K562 (cell line): Measurements from ENCODE around the gene TOR1B. TPM values are rescaled to one million over a fixed set of nuclear protein-coding genes. Genes with fewer than 3 reads are reported as not detected.

Experiments
- ATF7 ChIP-seq: fragments of 450-650 bp; IDR thresholded peaks from 2 replicates; pipeline ENCODE4 v1.7.1; 2014; ENCODE audit warnings: mild to moderate bottlenecking, moderate library complexity
- CHD4 ChIP-seq: fragments of 200-600 bp; sonication (generic); IDR thresholded peaks from 3 replicates; pipeline ENCODE4 v1.6.1; 2012; ENCODE audit warnings: low read depth, mild to moderate bottlenecking, mixed read lengths, low read length, inconsistent platforms; ENCODE audit not compliant: insufficient read depth, insufficient replicate concordance, poor library complexity, severe bottlenecking
- GATA2 ChIP-seq: sonication (generic); formaldehyde crosslinking; IDR thresholded peaks from 2 replicates; pipeline ENCODE4 v1.4.0; 2020; ENCODE audit warnings: mild to moderate bottlenecking, missing genetic modification reagents
- IRF2 ChIP-seq: sonication (generic); formaldehyde crosslinking; IDR thresholded peaks from 2 replicates; pipeline ENCODE4 v1.8.1; 2022; ENCODE audit warnings: mild to moderate bottlenecking, missing genetic modification reagents
- KLF6 ChIP-seq: fragments of 250-450 bp; sonication (Bioruptor Pico); IDR thresholded peaks from 2 replicates; pipeline ENCODE4 v1.4.0; 2020; ENCODE audit warnings: mild to moderate bottlenecking, moderate library complexity, borderline replicate concordance
- MAZ ChIP-seq, 2 experiments: fragments of 450-650 bp in 1 of 2; sonication (generic) in 1 of 2; formaldehyde crosslinking; IDR thresholded peaks in 1 of 2; conservative IDR thresholded peaks in 1 of 2; 2 replicates each; pipeline versions ENCODE4 v1.4.0 to v1.5.0; 2020; ENCODE audit warnings: mild to moderate bottlenecking in 1 of 2, missing genetic modification reagents in 1 of 2
- RAD51 ChIP-seq: fragments of 450-650 bp; IDR thresholded peaks from 2 replicates; pipeline ENCODE4 v1.7.1; 2016; ENCODE audit warnings: low read depth, mild to moderate bottlenecking, borderline replicate concordance
- RBM15 ChIP-seq: fragments of 200-400 bp; formaldehyde crosslinking; IDR thresholded peaks from 2 replicates; pipeline ENCODE4 v1.6.1; 2018; ENCODE audit warnings: mild to moderate bottlenecking, low read length, moderate library complexity; ENCODE audit not compliant: insufficient read depth
- SPI1 ChIP-seq: IDR thresholded peaks from 2 replicates; pipeline ENCODE4 v1.6.1; 2011; ENCODE audit warnings: low read depth, low read length, control low read depth, borderline replicate concordance
- STAT6 ChIP-seq: sonication (generic); formaldehyde crosslinking; IDR thresholded peaks from 2 replicates; pipeline ENCODE4 v1.8.1; 2023; ENCODE audit warnings: mild to moderate bottlenecking, missing genetic modification reagents
- ZNF444 ChIP-seq: fragments of 250-450 bp; sonication (Bioruptor Pico); IDR thresholded peaks from 2 replicates; pipeline ENCODE4 v1.4.0; 2020; ENCODE audit warnings: mild to moderate bottlenecking, moderate library complexity
- ZSCAN32 ChIP-seq: fragments of 450-650 bp; formaldehyde crosslinking; IDR thresholded peaks from 2 replicates; pipeline ENCODE4 v1.4.0; 2020; ENCODE audit warnings: mild to moderate bottlenecking, moderate library complexity
- polyA plus RNA-seq, 8 experiments: library from polyadenylated mRNA; depleted of rRNA in 4 of 8; stranded (reverse) in 5 of 8; unstranded in 3 of 8; fragments of >200 nt; fragmentation: Nextera tagmentation in 2 of 8; fragmentation: Illumina TruSeq in 1 of 8; extraction: Ambion mirVana in 2 of 8; extraction: Trizol in 1 of 8; gene quantifications; 2 replicates each; pipeline versions ENCODE4 v1.2.1 to v1.2.3, GENCODE V29; 2011 to 2014; ENCODE audit warnings: inconsistent platforms in 1 of 8, missing spikeins in 1 of 8
- total RNA-seq, 7 experiments: library from RNA; depleted of rRNA in 6 of 7; stranded (reverse); fragments of >200 nt in 6 of 7; fragmentation: Illumina TruSeq in 2 of 7; extraction: Trizol in 2 of 7; gene quantifications; 2 replicates each; pipeline versions ENCODE4 v1.2.1 to v1.2.3, GENCODE V29; 2011 to 2021; ENCODE audit warnings: low replicate concordance in 1 of 7
- TF ChIP-seq, protein P1 (sequence below): fragments of 250-450 bp; sonication (Bioruptor Pico); IDR thresholded peaks from 2 replicates; pipeline ENCODE4 v1.4.0; 2020; ENCODE audit warnings: mild to moderate bottlenecking, moderate library complexity
- TF ChIP-seq, protein P2 (sequence below), 2 experiments: IDR thresholded peaks; 2 replicates each; pipeline ENCODE4 v1.6.1; 2012; ENCODE audit warnings: improper control_type of control experiment in 2 of 2, low read depth in 2 of 2, low read length in 2 of 2, borderline replicate concordance in 1 of 2
- TF ChIP-seq, protein P3 (sequence below): sonication (generic); formaldehyde crosslinking; IDR thresholded peaks from 2 replicates; pipeline ENCODE4 v1.9.0; 2022; ENCODE audit warnings: mild to moderate bottlenecking, missing genetic modification reagents
- TF ChIP-seq, protein P4 (sequence below): sonication (generic); formaldehyde crosslinking; IDR thresholded peaks from 2 replicates; pipeline ENCODE4 v1.8.1; 2023; ENCODE audit warnings: mild to moderate bottlenecking, missing genetic modification reagents, moderate library complexity

TOR1B gene
- total and polyA plus RNA-seq, 9 of the 15 experiments (the other 6 are each of a cell fraction or from before 2014, with no cell fraction given) = 4.2 to 36.5 (median 24.6) TPM

DNA sequence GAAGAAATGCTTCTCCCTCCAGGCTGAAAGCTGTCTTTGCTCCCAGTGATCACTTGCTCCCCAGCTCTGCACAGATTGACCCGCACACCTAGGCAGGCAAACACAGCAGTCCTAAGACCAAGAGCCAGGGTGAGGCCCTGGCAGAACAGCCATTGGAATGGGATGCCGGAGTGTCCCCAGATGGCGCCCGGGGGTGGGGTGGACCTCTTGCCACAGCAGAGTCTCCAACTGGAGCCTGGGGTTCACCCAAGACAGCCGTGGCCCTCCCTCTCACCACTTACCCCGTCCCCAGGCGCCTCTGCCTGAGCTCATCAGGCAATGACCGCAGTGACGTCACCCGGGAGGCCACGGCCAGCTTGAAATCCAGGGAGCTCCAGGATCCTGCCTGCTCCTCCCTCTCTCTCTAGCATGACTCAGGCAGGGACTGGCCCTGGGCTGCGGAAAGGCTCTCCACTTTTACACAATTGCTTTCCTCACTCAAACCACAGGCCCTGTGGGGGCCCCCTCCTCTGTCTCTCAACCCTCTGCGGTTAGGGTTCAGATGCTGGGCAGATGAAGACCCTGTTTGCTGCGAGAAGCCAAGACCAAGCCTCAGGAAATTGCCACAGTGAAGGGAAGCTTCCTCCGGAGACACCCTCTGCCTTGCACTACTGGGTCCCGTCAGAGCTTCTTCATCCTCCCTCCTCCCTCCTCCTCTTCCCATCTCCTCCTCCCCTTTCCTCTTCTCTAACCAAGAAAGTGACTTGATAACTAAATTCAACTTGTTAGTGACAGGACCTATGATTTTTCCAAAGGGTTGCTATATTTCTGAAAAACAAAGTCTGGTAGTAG, 25.8 kb upstream of the TOR1B start (continued):
- TF ChIP-seq, protein P1, sequence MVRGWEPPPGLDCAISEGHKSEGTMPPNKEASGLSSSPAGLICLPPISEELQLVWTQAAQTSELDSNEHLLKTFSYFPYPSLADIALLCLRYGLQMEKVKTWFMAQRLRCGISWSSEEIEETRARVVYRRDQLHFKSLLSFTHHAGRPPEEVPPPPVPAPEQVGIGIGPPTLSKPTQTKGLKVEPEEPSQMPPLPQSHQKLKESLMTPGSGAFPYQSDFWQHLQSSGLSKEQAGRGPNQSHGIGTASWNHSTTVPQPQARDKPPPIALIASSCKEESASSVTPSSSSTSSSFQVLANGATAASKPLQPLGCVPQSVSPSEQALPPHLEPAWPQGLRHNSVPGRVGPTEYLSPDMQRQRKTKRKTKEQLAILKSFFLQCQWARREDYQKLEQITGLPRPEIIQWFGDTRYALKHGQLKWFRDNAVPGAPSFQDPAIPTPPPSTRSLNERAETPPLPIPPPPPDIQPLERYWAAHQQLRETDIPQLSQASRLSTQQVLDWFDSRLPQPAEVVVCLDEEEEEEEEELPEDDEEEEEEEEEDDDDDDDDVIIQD (CRISPR knock-in tag) = no peak
- TF ChIP-seq ZNF444 (CRISPR knock-in tag) = peak; percentile 78
- TF ChIP-seq, protein P2, sequence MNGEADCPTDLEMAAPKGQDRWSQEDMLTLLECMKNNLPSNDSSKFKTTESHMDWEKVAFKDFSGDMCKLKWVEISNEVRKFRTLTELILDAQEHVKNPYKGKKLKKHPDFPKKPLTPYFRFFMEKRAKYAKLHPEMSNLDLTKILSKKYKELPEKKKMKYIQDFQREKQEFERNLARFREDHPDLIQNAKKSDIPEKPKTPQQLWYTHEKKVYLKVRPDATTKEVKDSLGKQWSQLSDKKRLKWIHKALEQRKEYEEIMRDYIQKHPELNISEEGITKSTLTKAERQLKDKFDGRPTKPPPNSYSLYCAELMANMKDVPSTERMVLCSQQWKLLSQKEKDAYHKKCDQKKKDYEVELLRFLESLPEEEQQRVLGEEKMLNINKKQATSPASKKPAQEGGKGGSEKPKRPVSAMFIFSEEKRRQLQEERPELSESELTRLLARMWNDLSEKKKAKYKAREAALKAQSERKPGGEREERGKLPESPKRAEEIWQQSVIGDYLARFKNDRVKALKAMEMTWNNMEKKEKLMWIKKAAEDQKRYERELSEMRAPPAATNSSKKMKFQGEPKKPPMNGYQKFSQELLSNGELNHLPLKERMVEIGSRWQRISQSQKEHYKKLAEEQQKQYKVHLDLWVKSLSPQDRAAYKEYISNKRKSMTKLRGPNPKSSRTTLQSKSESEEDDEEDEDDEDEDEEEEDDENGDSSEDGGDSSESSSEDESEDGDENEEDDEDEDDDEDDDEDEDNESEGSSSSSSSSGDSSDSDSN (IDR thresholded peaks at IDR 0.05; ENCODE audit: borderline replicate concordance in 1 of 2, low read depth in 2 of 2, low read length in 2 of 2) = peak; percentile 31 to 82; a peak in 2 of 4 replicates
- TF ChIP-seq KLF6 (CRISPR knock-in tag) = 0 out of 2 replicates have a peak, but pooled peaks have one; percentile 36
- TF ChIP-seq RAD51 = no peak
- TF ChIP-seq, protein P3, sequence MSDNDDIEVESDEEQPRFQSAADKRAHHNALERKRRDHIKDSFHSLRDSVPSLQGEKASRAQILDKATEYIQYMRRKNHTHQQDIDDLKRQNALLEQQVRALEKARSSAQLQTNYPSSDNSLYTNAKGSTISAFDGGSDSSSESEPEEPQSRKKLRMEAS (CRISPR knock-in tag) = peak; percentile 59
- no peak for TF ChIP-seq SPI1
- no peak for TF ChIP-seq IRF2 (CRISPR knock-in tag)
- TF ChIP-seq ZSCAN32 = no peak
- TF ChIP-seq, protein P4, sequence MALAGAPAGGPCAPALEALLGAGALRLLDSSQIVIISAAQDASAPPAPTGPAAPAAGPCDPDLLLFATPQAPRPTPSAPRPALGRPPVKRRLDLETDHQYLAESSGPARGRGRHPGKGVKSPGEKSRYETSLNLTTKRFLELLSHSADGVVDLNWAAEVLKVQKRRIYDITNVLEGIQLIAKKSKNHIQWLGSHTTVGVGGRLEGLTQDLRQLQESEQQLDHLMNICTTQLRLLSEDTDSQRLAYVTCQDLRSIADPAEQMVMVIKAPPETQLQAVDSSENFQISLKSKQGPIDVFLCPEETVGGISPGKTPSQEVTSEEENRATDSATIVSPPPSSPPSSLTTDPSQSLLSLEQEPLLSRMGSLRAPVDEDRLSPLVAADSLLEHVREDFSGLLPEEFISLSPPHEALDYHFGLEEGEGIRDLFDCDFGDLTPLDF (CRISPR knock-in tag) = no peak
- no peak for TF ChIP-seq GATA2
- no peak for TF ChIP-seq STAT6 (CRISPR knock-in tag)
- peak; percentile 99 for TF ChIP-seq ATF7
- no peak for TF ChIP-seq RBM15
- TF ChIP-seq CHD4 = peak; percentile 31
- TF ChIP-seq MAZ (CRISPR knock-in tag; conservative IDR thresholded peaks at IDR 0.05 in 1 of 2, IDR thresholded peaks at IDR 0.05 in 1 of 2) = peak; percentile 96 to 98
